ENCODE measurements around the gene IGFBP6.

- TF ChIP-seq CTCF (IDR thresholded peaks at IDR 0.05; ENCODE audit: poor library complexity, severe bottlenecking) (no peak), POLR2AphosphoS5 (IDR thresholded peaks at IDR 0.05) (no peak), RAD21 (conservative IDR thresholded peaks at IDR 0.05) (no peak), EP300 (conservative IDR thresholded peaks at IDR 0.05; ENCODE audit: poor library complexity, severe bottlenecking) (no peak), EZH2 (IDR thresholded peaks at IDR 0.05; ENCODE audit: borderline replicate concordance, insufficient read depth, low read length, poor library complexity, severe bottlenecking) (no peak)
- TF ChIP-seq, protein P1, sequence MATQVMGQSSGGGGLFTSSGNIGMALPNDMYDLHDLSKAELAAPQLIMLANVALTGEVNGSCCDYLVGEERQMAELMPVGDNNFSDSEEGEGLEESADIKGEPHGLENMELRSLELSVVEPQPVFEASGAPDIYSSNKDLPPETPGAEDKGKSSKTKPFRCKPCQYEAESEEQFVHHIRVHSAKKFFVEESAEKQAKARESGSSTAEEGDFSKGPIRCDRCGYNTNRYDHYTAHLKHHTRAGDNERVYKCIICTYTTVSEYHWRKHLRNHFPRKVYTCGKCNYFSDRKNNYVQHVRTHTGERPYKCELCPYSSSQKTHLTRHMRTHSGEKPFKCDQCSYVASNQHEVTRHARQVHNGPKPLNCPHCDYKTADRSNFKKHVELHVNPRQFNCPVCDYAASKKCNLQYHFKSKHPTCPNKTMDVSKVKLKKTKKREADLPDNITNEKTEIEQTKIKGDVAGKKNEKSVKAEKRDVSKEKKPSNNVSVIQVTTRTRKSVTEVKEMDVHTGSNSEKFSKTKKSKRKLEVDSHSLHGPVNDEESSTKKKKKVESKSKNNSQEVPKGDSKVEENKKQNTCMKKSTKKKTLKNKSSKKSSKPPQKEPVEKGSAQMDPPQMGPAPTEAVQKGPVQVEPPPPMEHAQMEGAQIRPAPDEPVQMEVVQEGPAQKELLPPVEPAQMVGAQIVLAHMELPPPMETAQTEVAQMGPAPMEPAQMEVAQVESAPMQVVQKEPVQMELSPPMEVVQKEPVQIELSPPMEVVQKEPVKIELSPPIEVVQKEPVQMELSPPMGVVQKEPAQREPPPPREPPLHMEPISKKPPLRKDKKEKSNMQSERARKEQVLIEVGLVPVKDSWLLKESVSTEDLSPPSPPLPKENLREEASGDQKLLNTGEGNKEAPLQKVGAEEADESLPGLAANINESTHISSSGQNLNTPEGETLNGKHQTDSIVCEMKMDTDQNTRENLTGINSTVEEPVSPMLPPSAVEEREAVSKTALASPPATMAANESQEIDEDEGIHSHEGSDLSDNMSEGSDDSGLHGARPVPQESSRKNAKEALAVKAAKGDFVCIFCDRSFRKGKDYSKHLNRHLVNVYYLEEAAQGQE (IDR thresholded peaks at IDR 0.05; ENCODE audit: borderline replicate concordance) = no peak
Observed at GRCh38 chr12:53123578-53124351, 26.3 kb downstream of the IGFBP6 start.

Measured in neural cell (in vitro differentiated cells).